SK-N-SH (cell line): Measurements from ENCODE around the gene CTNNA3. TPM values are rescaled to one million over a fixed set of nuclear protein-coding genes. Genes with fewer than 3 reads are reported as not detected.

Experiments used
- CTCF ChIA-PET: fragments of 300-600, 350-600 bp; formaldehyde crosslinking; extraction: SDS; loops from one replicate; lab custom pipeline; 2021; lab: Yijun Ruan, JAX
- POLR2A ChIA-PET: fragments of 350-600 bp; sonication (Branson Sonifier 250); formaldehyde crosslinking; extraction: SDS; loops from one replicate; lab custom pipeline; 2020; ENCODE audit warnings: antibody characterized with exemption, inconsistent platforms; lab: Yijun Ruan, JAX
- DNase-seq: peaks from one replicate; pipeline ENCODE4 v3.0.0; 2012
- H2AFZ ChIP-seq: fragments of 200-600 bp; sonication (generic); 2 replicates; pipeline ENCODE4 v1.8.1; 2016; ENCODE audit warnings: antibody characterized with exemption, mild to moderate bottlenecking, low read depth
- H3F3A ChIP-seq: fragments of 200-600 bp; sonication (generic); replicated peaks from 2 replicates; pipeline ENCODE3; 2016; ENCODE audit warnings: antibody characterized with exemption, mild to moderate bottlenecking; ENCODE audit not compliant: insufficient read depth
- H3K27ac ChIP-seq, 2 experiments: fragments of 200-500 bp in 1 of 2; fragments of 200-600 bp in 1 of 2; sonication (Bioruptor generic) in 1 of 2; sonication (generic), shearing (Covaris generic) in 1 of 2; 2 replicates each; pipeline versions ENCODE4 v1.5.1 to v1.6.1; 2014 to 2016; ENCODE audit warnings: low read depth in 2 of 2, inconsistent platforms in 1 of 2, low read length in 1 of 2, mild to moderate bottlenecking in 1 of 2, mixed read lengths in 1 of 2
- H3K27me3 ChIP-seq: fragments of 200-600 bp; sonication (generic), shearing (Covaris generic); 2 replicates; pipeline ENCODE4 v1.6.1; 2016; ENCODE audit warnings: mixed run types; ENCODE audit not compliant: insufficient read depth
- H3K36me3 ChIP-seq, 2 experiments: fragments of 200-500 bp in 1 of 2; fragments of 200-600 bp in 1 of 2; sonication (Bioruptor generic) in 1 of 2; sonication (generic) in 1 of 2; replicated peaks in 1 of 2; 2 replicates each; pipeline versions ENCODE3 to v1.5.1; 2014 to 2016; ENCODE audit warnings: low read length in 1 of 2, mild to moderate bottlenecking in 1 of 2; ENCODE audit not compliant: insufficient read depth in 2 of 2, control insufficient read depth in 1 of 2
- H3K4me1 ChIP-seq, 2 experiments: fragments of 200-500 bp in 1 of 2; fragments of 200-600 bp in 1 of 2; sonication (Bioruptor generic) in 1 of 2; sonication (generic), shearing (Covaris generic) in 1 of 2; 2 replicates each; pipeline versions ENCODE4 v1.5.1 to v1.6.1; 2014 to 2016; ENCODE audit warnings: low read depth in 1 of 2, low read length in 1 of 2, mixed run types in 1 of 2; ENCODE audit not compliant: insufficient read depth in 2 of 2, control insufficient read depth in 1 of 2
- H3K4me2 ChIP-seq: fragments of 200-600 bp; sonication (generic), shearing (Covaris generic); 2 replicates; pipeline ENCODE4 v1.6.1; 2017; ENCODE audit warnings: mixed run types
- H3K4me3 ChIP-seq, 2 experiments: fragments of 200-500 bp in 1 of 2; fragments of 200-600 bp in 1 of 2; sonication (Bioruptor generic) in 1 of 2; sonication (generic), shearing (Covaris generic) in 1 of 2; 2 replicates each; pipeline versions ENCODE4 v1.5.1 to v1.8.1; 2014 to 2016; ENCODE audit warnings: low read depth in 2 of 2, inconsistent platforms in 1 of 2, low read length in 1 of 2, mild to moderate bottlenecking in 1 of 2, mixed read lengths in 1 of 2, moderate library complexity in 1 of 2
- H3K79me2 ChIP-seq: fragments of 200-600 bp; sonication (generic); 2 replicates; pipeline ENCODE4 v1.8.1; 2017; ENCODE audit warnings: mild to moderate bottlenecking; ENCODE audit not compliant: insufficient read depth
- H3K9ac ChIP-seq: fragments of 200-600 bp; sonication (generic); 2 replicates; pipeline ENCODE4 v1.6.1; 2017; ENCODE audit warnings: mixed run types
- H3K9me2 ChIP-seq: fragments of 200-600 bp; sonication (generic); 2 replicates; pipeline ENCODE4 v1.6.1; 2017; ENCODE audit warnings: mixed run types
- H3K9me3 ChIP-seq: fragments of 200-600 bp; sonication (generic); 2 replicates; pipeline ENCODE4 v1.6.1; 2017; ENCODE audit warnings: mixed run types, mild to moderate bottlenecking, moderate library complexity
- H4K20me1 ChIP-seq: fragments of 200-600 bp; sonication (generic); 2 replicates; pipeline ENCODE4 v1.6.1; 2017; ENCODE audit warnings: mild to moderate bottlenecking, mixed run types; ENCODE audit not compliant: insufficient read depth
- CHD2 ChIP-seq: fragments of 150-350 bp; IDR thresholded peaks from 2 replicates; pipeline ENCODE4 v1.6.1; 2018; ENCODE audit warnings: low read length; ENCODE audit not compliant: partially characterized antibody
- CTCF ChIP-seq: fragments of 200-600 bp; sonication (generic); IDR thresholded peaks from 2 replicates; pipeline ENCODE4 v1.6.1; 2017; ENCODE audit warnings: antibody characterized with exemption, mild to moderate bottlenecking, moderate library complexity
- ELF1 ChIP-seq: IDR thresholded peaks from 2 replicates; pipeline ENCODE4 v1.4.0; 2012
- EZH2phosphoT487 ChIP-seq: fragments of 200-600 bp; sonication (generic); IDR thresholded peaks from 2 replicates; pipeline ENCODE4 v1.6.1; 2017; ENCODE audit warnings: low read depth, mixed run types, mild to moderate bottlenecking, antibody characterized with exemption, moderate library complexity, borderline replicate concordance
- FOSL2 ChIP-seq: IDR thresholded peaks from 2 replicates; pipeline ENCODE4 v1.4.0; 2012; ENCODE audit warnings: low read depth, mild to moderate bottlenecking, moderate library complexity, borderline replicate concordance
- FOXJ3 ChIP-seq: sonication (generic); formaldehyde crosslinking; IDR thresholded peaks from 2 replicates; pipeline ENCODE4 v1.5.1; 2020; ENCODE audit warnings: mild to moderate bottlenecking, missing genetic modification reagents
- GABPA ChIP-seq: IDR thresholded peaks from 2 replicates; pipeline ENCODE4 v1.4.0; 2012; ENCODE audit warnings: low read depth, mild to moderate bottlenecking
- JUND ChIP-seq: IDR thresholded peaks from 2 replicates; pipeline ENCODE4 v1.4.0; 2012
- MEF2A ChIP-seq: IDR thresholded peaks from 2 replicates; pipeline ENCODE4 v1.4.0; 2012; ENCODE audit warnings: low read depth, borderline replicate concordance
- MXI1 ChIP-seq: IDR thresholded peaks from 2 replicates; pipeline ENCODE4 v1.6.1; 2012; ENCODE audit warnings: mild to moderate bottlenecking, low read depth, low read length, improper control_type of control experiment
- POLR2AphosphoS5 ChIP-seq: IDR thresholded peaks from 2 replicates; pipeline ENCODE4 v1.6.1; 2012; ENCODE audit warnings: low read depth, low read length
- RCOR1 ChIP-seq: fragments of 150-350 bp; IDR thresholded peaks from 2 replicates; pipeline ENCODE4 v1.6.1; 2017; ENCODE audit warnings: antibody characterized with exemption, low read length
- RFX5 ChIP-seq: IDR thresholded peaks from 2 replicates; pipeline ENCODE4 v1.6.1; 2012; ENCODE audit warnings: mild to moderate bottlenecking, improper control_type of control experiment, low read length
- RXRA ChIP-seq: IDR thresholded peaks from 2 replicates; pipeline ENCODE4 v1.4.0; 2012; ENCODE audit warnings: low read depth, mild to moderate bottlenecking, borderline replicate concordance
- SMC3 ChIP-seq: IDR thresholded peaks from 2 replicates; pipeline ENCODE4 v1.6.1; 2012; ENCODE audit warnings: low read depth, low read length, improper control_type of control experiment
- TAF1 ChIP-seq: IDR thresholded peaks from 2 replicates; pipeline ENCODE4 v1.6.1; 2012; ENCODE audit warnings: low read depth, mild to moderate bottlenecking, low read length, moderate library complexity, borderline replicate concordance
- TCF12 ChIP-seq: IDR thresholded peaks from 2 replicates; pipeline ENCODE4 v1.4.0; 2012
- USF2 ChIP-seq: fragments of 150-350 bp; IDR thresholded peaks from 2 replicates; pipeline ENCODE4 v1.6.1; 2017; ENCODE audit warnings: antibody characterized with exemption, low read length, low read depth, borderline replicate concordance
- YY1 ChIP-seq: IDR thresholded peaks from 2 replicates; pipeline ENCODE4 v1.4.0; 2012; ENCODE audit warnings: low read depth, mild to moderate bottlenecking
- ZBTB33 ChIP-seq: IDR thresholded peaks from 2 replicates; pipeline ENCODE4 v1.4.0; 2012; ENCODE audit warnings: low read depth, borderline replicate concordance
- WGBS: methylation state at CpG from one replicate; pipeline ENCODE4 v1.1.6; 2017; ENCODE audit warnings: low lambda C conversion rate; 5-methylcytosine and 5-hydroxymethylcytosine counted together
- polyA plus RNA-seq, 3 experiments: library from polyadenylated mRNA; depleted of rRNA; stranded (reverse); fragments of >200 nt; gene quantifications; 2 replicates each; pipeline ENCODE4 v1.2.3, GENCODE V29; 2012

The CTNNA3 gene
- polyA plus RNA-seq, 1 of the 3 experiments (the other 2 are of a cell fraction): not detected

GRCh38 chr10:67662415-67662814 is 33.6 kb downstream of the CTNNA3 start:
- H3K36me3 ChIP-seq: no peaks in the 10 kb centered on the region
- no peaks in the 10 kb centered on the region for H3K27me3 ChIP-seq
- no peak overlapping the region for H3K4me3 ChIP-seq
- no peak for DNase-seq
- 11% methylated on average over 3 of the region's 3 CpGs for WGBS
- no peaks in the 10 kb centered on the region for H3K79me2 ChIP-seq
- H2AFZ ChIP-seq: no peak overlapping the region
- no peak for TF ChIP-seq GABPA
- TF ChIP-seq, all 33 proteins: peak for 0
- H3K4me2 ChIP-seq: no peak overlapping the region
- H3K27ac ChIP-seq: no peak overlapping the region
- no peaks in the 10 kb centered on the region for H3F3A ChIP-seq
- H3K9me3 ChIP-seq: no peaks in the 10 kb centered on the region
- ChIA-PET POLR2A (no interaction called here), CTCF (interaction anchor here (6.0 kb wide), 1 partner anchor 117 kb away, joined by 77 read pairs; no protein-coding TSS in a partner anchor)
- H3K9me2 ChIP-seq: no peaks in the 10 kb centered on the region
- H4K20me1 ChIP-seq: no peaks in the 10 kb centered on the region
- no peak overlapping the region for H3K9ac ChIP-seq
- H3K4me1 ChIP-seq: no peaks in the 10 kb centered on the region

- H4K20me1 ChIP-seq: no peaks in the 10 kb centered on the region
- no peak overlapping the region for H3K9ac ChIP-seq
- no peaks in the 10 kb centered on the region for H3K4me1 ChIP-seq
- H3K4me2 ChIP-seq: no peak overlapping the region
- WGBS: 2% methylated on average over 2 of the region's 2 CpGs
- no peaks in the 10 kb centered on the region for H3K9me3 ChIP-seq
- DNase-seq: no peak
- TF ChIP-seq FOXJ3 (CRISPR knock-in tag): no peak
- no peak for TF ChIP-seq RFX5
- TF ChIP-seq RXRA: no peak
- no peak for TF ChIP-seq ELF1
- TF ChIP-seq GABPA: no peak
- TF ChIP-seq POLR2AphosphoS5: no peak
- no peak for TF ChIP-seq RCOR1
- TF ChIP-seq TCF12: no peak
- no peak for TF ChIP-seq EZH2phosphoT487
- TF ChIP-seq FOSL2: no peak
- TF ChIP-seq TAF1: no peak
- no peak for TF ChIP-seq SMC3
- TF ChIP-seq MXI1: no peak
- TF ChIP-seq JUND: no peak
- TF ChIP-seq MEF2A: no peak
- TF ChIP-seq CHD2: no peak
- no peak for TF ChIP-seq USF2
- TF ChIP-seq YY1: no peak
- TF ChIP-seq CTCF: no peak
- no peak for TF ChIP-seq ZBTB33
- H3K9me2 ChIP-seq: no peaks in the 10 kb centered on the region
- no peaks in the 10 kb centered on the region for H3F3A ChIP-seq
- ChIA-PET POLR2A (no interaction called here), CTCF (interaction anchor here (1.5 to 2.4 kb wide), 2 partner anchors 38 to 120 kb away, joined by 4 to 13 read pairs; no protein-coding TSS in a partner anchor)
- no peak overlapping the region for H3K4me3 ChIP-seq
- 0 out of 2 replicates have a peak, but pooled peaks cover 4% of the 10 kb centered on the region for H3K27me3 ChIP-seq
- H2AFZ ChIP-seq: no peak overlapping the region
- H3K27ac ChIP-seq: no peak overlapping the region
- H3K79me2 ChIP-seq: no peaks in the 10 kb centered on the region
- H3K36me3 ChIP-seq: no peaks in the 10 kb centered on the region
Observed at GRCh38 chr10:67659497-67659896, 36.5 kb downstream of the CTNNA3 start.
